A549 treated with CpdA at 1 μM for 4 hours (cell line): ENCODE results near the gene KIFBP. TPM values are rescaled to one million over a fixed set of nuclear protein-coding genes. Genes with fewer than 3 reads are reported as not detected.

ENCODE experiments used
- total RNA-seq: library from RNA; stranded (reverse); fragments of 200-300 nt; extraction: Qiagen RNA extraction; gene quantifications from 5 replicates; pipeline ENCODE4 v1.2.3, GENCODE V29; 2022; ENCODE audit warnings: low read depth

Gene KIFBP, protein sequence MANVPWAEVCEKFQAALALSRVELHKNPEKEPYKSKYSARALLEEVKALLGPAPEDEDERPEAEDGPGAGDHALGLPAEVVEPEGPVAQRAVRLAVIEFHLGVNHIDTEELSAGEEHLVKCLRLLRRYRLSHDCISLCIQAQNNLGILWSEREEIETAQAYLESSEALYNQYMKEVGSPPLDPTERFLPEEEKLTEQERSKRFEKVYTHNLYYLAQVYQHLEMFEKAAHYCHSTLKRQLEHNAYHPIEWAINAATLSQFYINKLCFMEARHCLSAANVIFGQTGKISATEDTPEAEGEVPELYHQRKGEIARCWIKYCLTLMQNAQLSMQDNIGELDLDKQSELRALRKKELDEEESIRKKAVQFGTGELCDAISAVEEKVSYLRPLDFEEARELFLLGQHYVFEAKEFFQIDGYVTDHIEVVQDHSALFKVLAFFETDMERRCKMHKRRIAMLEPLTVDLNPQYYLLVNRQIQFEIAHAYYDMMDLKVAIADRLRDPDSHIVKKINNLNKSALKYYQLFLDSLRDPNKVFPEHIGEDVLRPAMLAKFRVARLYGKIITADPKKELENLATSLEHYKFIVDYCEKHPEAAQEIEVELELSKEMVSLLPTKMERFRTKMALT
- total RNA-seq, result 36.0 to 42.6 TPM (median 38.7 TPM) in 5 replicates

DNA sequence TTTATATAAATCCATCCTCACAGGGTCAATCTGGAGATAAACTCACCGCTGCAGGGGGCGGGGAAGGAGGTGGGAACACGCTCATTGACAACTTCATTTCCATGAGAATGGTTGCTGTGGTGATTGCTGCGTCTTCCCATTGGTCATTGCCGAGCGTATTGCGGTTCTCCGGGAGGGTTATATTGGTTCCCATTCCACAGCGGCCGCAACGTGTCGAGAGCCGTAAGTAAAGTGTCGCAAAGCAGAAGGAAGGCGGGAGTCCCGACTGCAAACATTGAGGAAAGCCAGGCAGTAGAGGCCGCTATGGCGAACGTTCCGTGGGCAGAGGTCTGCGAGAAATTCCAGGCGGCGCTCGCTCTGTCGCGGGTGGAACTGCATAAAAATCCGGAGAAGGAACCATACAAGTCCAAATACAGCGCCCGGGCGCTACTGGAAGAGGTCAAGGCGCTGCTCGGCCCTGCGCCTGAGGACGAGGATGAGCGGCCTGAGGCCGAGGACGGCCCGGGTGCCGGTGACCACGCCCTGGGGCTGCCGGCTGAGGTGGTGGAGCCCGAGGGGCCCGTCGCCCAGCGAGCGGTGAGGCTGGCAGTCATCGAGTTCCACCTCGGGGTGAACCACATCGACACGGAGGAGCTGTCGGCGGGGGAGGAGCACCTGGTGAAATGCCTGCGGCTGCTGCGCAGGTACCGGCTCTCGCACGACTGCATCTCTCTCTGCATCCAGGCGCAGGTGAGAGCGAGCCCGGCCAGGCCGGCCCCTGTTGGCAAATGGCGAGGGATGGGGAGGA is at the start of gene KIFBP:
Gene KIFBP, plus strand, starts transcription at position 274 of the 787 bp plus-strand sequence. Its CDS starts 30 bp downstream, at position 304.

DNA sequence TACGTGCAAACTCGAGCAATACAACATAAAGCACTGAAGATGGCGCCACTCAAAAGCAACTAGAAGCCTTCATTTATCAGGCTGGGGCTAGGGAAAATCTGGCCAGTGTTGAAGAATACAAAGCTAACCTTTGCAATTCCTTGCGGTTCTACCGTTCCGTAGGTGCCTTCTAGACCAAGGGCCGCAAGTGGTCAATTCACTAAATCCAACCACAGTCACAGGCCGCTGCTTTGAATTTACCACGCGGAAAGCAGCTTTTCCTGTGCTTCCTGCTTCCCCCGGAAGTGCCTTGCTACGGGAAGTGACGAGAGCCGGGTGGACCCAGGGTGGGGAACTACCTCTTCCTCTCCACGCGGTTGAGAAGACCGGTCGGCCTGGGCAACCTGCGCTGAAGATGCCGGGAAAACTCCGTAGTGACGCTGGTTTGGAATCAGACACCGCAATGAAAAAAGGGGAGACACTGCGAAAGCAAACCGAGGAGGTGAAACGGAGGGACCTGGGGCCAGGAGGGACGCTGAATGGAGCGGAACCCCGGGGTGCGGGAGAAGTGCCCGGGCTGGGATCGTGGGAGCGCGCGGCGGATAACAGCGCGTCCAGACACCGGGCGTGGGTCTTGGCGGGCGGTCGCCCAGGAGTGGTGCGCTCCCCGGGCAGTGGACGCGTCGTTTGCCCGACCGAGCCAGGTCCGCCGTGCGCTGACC is 32.6 kb upstream of the KIFBP start, which contains the start of gene DDX21:
Gene DDX21, plus strand, starts transcription at position 339 of the 701 bp plus-strand sequence. Its CDS starts 56 bp downstream, at position 395.

Other genes starting within 250 kb of the KIFBP start
- gene STOX1, start 161.3 kb upstream of the KIFBP start, total RNA-seq, result 0.74 to 1.1 TPM (median 0.86 TPM) in 5 replicates
- gene DDX50, start 87.5 kb upstream of the KIFBP start, total RNA-seq, result 32.2 to 46.7 TPM (median 35.3 TPM) in 5 replicates
- 124 to 191 TPM (median 134 TPM) in 5 replicates for gene DDX21, start 32.6 kb upstream of the KIFBP start, total RNA-seq
- gene SRGN, start 99.3 kb downstream of the KIFBP start, total RNA-seq, result 53.6 to 76.5 TPM (median 57.6 TPM) in 5 replicates
- gene VPS26A, start 135.4 kb downstream of the KIFBP start, total RNA-seq, result 47.4 to 78.3 TPM (median 51.6 TPM) in 5 replicates
- gene SUPV3L1, start 191.4 kb downstream of the KIFBP start, total RNA-seq, result 35.4 to 39.2 TPM (median 37.9 TPM) in 5 replicates
- 17.3 to 24.6 TPM (median 19.4 TPM) in 5 replicates for gene HKDC1, start 231.5 kb downstream of the KIFBP start, total RNA-seq